GM18502 (cell line): ENCODE measurements around the gene DDAH1.

Experiments used
- ATAC-seq: cut with Tn5 transposase; IDR thresholded peaks from one replicate; pipeline ENCODE4 v1.9.1; 2021; ENCODE audit warnings: mild to moderate bottlenecking; ENCODE audit not compliant: unreplicated experiment, poor library complexity

The DDAH1 gene

DNA sequence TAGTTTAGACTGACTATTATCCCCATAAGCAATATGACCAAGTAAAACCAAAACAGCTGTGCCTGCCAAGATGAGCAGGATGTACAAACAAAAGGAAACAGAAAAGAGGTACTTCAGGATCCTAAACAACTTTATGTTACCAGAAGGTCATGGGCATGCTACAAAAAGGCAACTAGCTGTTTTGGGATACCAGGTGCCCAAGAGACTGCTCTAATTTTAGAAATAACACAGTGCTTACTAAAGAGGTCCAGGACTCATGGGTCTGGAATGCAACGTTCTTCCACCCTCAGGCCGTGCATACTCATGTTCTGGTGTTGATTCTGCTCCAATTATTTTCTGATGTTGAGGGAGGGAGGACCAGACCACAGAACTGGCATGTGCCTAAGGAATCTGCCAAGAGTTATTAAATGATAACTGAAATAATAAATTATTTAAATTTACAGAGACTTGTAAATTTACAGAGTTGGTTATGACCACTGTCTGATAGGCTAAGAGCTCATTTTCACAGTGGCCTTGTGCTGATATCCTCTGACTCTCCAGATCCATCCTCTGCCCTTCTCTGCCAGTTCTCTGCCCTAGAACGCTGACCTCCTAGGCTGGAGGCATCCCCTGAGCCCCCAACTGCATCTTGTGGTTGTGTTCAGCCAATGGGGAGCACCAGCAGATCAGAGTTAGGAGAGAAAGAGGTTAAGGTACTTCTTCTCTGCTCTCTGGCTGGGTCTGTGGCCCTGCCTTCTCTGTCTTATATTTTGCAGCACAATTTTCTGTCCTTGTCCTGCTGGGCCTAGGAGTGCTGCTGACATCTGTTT, 150.9 kb downstream of the DDAH1 start:
- no peak for ATAC-seq

DNA sequence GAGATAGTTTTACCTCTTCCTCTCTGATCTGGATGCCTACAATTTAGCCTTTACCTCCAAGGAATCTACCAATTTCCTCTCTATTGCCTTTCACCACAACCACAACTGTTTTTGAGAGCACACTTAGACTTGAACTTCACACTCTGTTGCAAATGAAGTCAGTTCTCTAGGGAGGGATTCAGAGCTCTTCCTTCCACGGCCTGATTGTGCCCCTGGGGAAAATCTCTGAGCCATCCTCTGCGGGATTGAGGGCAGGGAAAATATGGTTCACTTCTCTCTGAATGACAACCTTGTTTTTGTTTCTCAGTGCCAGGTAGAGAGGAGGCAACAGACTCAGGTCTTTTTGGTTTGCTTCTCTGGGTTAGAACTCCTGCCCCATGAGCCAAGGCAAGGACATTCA, 153.1 kb downstream of the DDAH1 start:
- ATAC-seq, result no peak

DNA sequence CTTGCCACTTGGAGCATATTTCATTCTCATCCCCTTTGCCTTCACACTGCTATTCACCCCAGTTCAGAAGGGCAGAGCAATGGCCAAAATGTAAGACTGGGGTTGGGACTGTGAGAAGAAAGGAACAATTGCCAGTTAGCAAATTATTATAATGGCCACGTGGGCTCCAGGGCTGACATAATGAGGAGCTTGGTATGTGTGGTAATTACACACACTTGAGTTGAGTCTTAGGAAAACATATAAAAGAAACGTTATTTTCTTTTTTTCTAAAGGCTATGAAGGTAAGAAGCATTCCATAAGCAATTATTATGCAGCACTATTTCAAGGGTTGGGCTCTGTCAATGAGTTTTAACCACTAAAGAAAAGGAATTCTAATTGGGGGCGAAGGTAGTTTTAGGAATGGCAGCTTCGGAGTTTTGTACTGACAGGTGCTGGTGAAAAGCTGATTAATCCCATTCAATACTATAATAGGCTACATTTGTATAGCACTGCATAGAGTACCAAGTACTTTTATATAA, 156.1 kb downstream of the DDAH1 start:
- ATAC-seq, result no peak

DNA sequence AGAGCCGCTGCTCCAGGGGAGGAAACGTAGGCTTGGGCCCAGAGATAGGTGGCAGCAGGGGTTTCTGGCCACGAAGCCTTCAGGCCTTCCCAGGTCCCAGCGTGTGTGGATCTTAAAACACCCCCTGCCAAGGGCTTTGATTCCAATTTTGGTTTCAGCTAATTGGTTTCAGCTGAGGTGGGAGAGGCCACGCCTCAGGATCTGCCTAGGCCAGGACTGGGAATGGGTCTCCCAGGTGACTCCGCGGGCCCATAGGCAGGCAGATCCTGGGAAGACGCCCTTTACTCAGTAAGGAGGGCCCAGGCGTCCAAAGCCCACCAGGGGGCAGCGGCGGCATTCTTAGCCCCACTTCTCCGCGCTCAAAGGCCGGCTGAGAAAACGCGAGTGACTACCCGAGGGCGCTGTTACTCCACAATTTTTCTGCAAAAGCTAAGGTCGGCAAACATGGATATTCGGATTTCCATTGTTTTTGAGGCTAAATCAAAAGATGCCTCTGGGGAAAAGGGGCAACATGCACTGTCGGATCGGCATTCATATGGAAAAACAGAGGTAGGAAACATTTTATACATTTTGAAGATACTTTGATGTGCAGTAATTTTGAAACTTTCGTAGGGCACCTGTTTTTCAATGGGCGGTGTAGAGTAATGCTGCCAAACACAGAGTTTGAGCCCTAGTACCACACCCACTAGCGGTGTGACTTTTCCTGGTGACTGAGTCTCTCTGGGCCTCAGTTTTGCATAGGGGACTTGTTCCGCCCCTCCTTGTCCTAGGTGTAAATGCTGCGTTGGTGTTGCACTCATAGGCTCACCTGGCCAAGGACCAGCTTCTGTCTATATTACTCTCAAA, 156.7 kb downstream of the DDAH1 start:
- ATAC-seq, result peak; percentile 96

DNA sequence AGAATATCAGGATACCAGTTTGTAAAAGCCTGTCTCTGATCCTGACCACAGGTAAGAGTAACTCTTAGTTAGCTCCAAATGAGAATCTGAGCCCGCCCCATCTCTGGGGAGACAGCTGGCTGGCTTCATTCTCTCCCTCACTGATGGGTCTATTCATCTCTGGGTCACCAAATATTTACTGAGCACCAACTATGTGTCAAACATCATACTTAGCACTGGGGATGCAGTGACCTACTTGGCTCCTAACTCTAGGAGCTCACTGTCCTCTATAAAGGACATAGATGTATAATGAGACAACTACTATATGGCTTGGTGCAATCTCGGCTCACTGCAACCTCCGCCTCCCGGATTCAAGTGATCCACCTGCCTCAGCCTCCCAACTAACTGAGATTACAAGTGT, 158.7 kb downstream of the DDAH1 start:
- no peak for ATAC-seq

DNA sequence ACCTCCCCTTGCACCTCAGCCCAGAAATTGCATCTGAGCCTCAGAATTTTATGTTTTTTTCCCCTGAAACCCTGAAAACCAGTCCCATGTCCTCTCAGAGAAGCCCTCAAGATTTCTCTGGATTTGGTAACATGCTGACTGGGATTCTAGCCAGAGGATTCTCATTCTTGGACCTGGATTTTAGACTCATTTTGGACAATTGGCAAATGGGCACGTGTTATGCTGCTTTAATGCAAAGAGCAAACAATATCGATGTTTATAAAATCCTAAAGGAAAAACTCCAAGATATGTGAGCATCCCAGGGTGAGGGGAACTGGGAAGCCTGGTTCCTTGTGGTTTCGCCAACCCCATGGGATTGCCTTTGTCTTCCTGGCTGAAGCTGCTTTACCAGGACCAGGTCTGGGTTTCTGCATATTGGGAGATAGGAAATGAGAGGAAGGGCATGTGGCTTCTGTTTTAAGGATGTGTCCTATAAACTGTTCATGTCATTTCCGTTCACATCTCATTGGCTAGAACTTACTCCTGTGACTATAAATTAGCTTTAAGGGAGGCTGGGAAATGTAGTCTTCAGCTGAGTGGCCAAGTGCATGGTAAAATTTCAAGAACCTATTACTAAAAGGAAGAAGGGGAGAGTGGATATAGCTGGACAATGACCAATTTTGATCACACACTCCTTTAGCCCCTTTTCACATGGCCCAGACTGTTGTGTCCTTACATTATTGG, 161.4 kb downstream of the DDAH1 start:
- no peak for ATAC-seq

DNA sequence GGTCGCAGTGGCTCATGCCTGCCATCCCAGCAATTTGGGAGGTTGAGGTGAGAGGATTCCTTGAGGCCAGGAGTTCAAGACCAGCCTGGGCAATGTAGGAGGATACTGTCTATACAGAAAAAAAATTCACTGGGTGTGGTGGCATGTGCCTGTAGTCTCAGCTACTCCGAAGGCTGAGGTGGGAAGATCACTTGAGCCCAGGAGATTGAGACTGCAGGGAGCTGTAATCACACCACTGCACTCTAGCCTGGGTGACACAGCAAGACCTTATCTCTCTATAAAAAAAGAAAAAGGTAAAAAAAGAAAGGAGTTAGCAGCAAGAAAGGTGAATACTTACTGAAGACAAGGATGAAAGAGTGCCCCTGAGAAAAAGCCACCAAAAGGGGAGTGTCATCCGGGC, 164.8 kb downstream of the DDAH1 start:
- no peak for ATAC-seq

DNA sequence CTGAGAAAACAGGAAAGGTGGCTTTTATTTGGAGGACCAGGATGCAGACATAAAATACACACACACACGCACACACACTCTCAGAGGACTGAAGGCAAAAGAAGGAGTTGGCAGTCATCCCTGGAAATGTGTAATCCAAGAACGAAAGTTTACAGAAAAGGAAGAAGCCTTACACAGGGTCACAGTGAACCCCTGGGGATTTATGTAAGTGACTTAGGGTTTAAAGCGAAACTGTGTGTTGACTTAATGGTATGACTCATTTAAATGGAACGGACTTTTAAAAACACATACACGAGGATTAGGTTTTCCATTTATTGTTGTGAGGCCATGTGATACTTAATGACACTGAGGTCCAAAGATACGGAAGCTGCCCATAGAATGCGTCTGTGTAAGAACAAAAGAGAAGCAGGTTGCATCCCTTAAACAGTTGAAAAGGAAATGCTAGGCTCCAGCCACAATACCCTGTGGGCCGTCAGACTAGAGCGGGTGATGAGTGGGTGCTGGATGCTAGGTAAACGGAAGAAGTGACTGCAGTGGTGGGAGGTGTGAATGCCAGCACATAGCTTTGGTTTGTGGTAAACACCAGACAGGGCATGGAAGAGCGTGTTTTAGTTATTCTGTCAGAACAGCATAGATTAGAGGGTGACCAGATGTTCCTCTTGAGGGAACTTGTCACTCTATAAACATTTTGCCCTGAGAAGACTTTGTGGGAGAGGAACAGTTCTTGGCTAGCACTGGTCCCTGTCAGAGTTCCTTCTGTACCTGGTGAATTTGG, 166.9 kb downstream of the DDAH1 start:
- peak; percentile 96 for ATAC-seq

DNA sequence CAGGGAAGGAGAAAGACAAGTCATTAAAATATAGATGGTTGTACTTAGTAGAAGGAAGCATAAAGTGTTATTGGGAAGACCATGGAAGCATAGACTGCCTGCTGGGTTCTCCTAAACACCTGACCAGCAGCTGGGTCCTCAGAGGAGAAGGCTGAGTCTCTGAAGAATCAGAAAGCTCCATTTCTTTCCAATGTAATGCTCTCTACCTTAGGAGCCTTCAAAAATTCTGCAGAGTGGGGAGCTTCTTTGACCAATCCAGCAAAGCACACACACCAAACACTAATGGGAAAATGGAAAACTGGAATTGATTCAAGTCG, 167.5 kb downstream of the DDAH1 start:
- no peak for ATAC-seq

DNA sequence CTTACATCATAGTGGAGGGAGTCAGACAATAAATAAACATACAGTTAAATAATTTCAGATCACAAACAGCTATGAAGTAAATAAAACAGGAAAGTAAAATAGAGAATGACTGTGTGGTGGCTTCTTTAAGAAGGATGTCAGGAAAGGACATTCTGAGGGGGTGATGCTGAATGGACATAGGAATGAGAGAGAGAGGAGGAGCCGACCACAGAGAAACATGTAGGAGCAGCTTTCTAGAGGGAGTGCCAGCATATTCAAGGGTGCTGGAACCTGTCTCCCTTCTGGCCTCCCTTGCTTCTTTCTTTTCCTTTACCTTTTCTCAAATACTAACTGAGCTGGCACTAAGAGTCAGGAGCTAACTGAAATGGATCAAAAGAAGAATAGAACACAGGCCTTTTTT, 168.0 kb downstream of the DDAH1 start:
- no peak for ATAC-seq

DNA sequence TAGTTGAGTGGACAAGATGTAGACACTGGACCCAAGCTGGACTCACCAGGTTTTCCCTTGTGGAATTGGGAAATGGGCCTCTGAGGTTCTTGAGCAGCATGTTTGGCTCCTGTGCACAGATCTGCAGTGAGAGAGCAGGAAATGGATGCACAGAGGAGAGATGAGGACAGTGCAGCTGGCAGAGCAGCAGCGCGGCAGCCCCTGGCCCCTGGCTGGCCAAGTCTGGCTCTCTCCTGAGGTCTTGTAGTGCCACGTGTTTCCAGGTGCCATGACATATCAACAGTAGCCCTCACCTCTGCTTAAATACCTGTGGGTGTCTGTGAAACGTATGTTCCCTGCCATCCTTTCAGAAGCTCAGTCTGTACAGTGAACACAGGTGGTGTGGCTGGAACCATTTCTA, 169.3 kb downstream of the DDAH1 start:
- ATAC-seq, result no peak

DNA sequence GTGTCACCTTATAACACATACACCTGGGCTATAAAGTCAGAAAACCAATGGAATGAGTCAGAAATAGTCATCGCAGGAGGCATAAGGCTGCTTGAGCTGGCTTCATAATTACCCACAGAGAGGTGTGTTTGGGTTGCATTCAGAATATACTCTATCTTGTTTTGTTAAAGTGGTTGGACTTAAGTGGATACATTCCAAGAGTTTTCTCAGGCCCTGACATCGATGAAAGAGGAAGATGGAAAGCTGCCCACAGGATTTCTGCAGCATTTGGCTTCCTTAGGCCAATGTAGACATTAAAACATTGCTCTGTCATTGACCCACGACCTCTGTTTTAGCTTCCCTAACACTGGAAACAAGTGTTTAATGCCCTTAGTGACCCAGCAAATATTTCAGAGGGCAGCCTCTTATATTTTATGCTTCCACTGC, 169.9 kb downstream of the DDAH1 start:
- ATAC-seq, result no peak

DNA sequence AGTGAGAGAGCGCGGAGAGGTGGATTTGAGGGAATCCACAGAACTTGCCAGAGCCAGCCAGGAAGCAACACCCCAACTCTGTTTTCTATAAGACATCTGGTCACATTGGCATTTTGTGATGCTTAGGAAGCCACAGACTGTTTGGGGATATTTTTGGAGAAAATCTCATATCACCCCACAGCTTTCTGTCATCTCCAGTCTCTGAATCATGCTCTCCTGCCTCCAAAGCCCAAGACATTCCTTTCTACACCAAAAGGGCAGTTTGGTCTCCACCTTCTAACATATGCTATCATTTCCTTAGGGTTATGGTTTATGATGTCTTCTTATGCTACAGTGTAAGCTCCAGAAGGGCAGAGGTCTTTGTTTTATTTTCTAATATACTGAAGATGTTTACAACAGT, 174.1 kb downstream of the DDAH1 start:
- ATAC-seq, result no peak

DNA sequence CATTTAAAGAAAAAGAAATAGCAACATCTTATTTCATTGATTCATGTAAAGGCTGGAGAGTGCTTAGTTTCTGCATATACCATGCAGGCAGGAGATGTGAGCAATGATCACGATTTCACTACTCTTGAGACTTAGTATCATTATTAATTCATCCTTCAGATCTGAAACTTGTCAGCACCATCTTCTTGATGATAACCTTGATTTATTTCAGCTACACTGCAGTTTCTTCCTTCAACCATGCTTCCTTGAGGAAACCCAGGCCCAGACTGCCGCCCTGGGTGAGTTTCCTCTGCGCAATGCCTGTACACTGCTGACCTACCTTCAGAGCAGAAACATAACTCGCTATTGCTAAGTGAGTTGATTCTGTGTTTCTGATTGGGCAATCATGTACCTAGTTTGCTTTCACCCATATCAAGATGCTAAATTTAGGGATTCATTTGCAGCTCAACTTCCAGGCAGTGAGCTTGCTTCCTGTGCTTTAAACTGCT, 175.1 kb downstream of the DDAH1 start:
- ATAC-seq, result peak; percentile 87

DNA sequence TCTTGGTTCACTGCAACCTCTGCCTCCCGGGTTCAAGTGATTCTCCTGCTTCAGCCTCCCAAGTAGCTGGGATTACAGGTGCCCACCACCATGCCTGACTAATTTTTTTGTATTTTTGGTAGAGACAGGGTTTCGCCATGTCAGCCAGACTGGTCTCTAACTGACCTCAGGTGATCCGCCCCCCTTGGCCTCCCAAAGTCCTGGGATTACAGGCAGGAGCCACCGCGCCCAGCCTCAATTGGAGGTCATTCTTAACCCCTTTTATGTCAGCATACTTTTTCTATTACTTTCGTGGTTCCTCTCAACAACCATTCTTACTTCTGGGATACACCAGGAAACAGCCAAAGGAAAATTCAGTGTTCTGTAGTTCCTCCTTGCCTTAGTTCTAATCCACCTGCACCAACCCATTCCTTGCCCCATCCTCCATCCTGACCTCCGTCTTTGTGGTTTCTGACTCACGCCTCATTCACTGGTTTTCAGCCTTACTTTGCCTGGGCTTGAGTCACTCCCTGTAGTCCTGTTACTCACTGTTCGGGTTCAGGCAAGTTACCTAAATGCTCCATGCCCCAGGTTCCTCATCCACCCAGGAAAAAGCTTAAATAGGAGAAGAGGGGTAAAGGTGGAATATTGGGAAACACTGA, 175.6 kb downstream of the DDAH1 start:
- peak; percentile 30 for ATAC-seq

DNA sequence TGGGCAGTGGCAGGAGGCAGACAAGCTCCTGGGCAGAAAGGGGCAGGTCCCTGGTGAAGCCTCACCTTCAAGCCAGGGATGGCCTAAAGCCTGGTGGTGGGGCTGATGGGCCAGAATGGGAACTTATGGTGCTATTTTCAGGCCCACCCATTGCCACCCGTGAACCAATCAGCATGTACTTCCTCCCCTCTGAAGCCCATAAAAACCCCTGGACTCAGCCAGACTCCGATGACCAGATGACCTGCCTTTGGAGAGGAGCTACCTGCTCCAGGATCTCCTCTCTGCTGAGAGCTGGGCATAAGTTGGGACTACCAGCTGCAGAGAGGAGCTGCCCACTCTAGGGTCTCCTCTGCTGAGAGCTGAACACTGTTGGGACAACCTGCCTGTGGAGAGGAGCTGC, 180.8 kb downstream of the DDAH1 start:
- no peak for ATAC-seq

DNA sequence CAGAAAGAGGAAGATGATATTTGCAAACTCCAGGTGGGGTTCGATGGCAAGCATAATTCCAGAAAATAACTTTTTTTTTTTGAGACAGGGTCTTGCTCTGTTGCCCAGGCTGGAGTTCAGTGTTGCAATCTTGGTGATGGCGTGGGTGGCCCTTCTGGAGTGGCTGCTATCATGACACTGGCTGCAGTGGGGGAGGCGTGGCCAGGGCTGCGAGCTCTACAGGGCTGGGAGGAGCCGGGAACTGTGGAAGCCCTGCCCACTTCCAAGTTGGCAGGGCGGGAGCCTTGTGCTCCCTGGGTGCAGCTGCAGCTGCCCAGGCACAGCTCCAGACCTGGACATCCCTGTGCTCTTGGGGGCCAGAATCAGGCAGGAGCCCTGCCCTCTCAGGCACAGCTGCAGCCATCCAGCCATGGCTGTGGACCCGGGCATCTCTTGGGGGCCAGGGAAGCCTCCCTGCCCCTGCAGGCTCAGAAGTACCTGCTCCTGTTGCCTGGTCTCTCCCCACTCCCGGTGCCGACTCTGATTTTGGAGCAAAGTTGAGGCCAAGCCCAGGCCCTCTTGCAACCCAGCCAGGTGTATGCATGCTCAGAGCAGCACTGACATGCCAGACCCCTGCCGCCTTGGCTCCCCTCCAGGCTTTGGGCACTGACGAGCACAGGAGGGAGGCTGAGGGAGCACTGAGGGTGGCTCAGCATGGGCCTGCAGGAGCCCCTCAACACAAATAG, 181.3 kb downstream of the DDAH1 start:
- no peak for ATAC-seq

DNA sequence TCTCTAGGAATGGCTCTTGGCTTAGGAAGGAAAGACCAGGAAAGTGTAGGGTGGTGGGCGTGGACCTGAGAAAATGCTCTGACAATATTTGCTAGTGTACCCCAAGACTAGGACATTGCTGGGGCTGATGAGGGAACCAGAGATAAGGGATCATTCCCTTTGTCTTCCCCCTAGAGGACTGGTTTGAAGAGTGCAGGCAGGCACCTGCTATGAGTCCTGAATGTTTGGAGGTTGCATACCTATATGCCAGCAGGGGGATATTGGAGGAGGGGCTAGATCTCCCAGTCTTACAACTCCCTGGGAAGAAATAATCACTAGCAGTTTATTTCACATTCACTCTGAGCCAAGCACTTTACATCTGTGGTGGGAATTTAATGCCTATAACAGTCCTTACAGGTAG, 182.5 kb downstream of the DDAH1 start:
- ATAC-seq, result no peak

DNA sequence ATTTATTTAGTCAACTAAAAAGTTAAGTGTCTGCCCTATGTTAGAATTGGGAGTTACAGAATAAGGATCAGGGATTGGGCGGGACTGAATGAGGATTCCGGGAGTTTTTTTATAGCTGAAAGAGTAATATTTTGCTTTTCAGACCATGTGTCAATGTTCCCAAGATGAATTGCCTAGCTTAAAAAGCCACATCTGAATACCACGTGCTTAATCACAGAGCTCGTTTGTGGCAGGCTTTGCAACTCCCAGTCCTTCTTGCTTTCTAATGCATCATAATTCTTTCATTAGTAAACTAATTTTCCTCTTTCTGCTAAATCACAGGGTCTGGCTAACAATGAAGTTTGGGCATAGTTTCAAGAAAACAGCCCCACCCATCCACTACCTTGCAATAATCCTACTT, 184.3 kb downstream of the DDAH1 start:
- no peak for ATAC-seq
